Measurements from ENCODE around the gene ACSS3.

DNA sequence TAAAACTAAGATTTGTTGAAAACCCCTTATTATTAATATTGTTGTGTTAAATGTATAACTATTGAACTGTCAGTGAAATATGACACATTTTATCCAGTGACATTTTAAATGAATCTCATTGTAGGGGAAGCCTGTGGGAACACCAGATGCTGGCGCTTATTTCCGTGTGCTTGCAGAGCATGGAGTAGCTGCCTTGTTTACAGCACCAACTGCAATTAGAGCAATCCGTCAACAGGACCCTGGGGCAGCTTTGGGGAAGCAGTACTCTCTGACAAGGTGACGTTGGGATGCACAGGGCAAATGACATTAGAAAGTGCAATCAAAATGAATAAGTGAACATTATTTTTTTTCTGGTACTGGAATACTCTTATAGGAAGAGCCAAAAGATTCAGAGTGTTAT lies 96.8 kb downstream of the ACSS3 start:
- TF ChIP-seq, protein P1, sequence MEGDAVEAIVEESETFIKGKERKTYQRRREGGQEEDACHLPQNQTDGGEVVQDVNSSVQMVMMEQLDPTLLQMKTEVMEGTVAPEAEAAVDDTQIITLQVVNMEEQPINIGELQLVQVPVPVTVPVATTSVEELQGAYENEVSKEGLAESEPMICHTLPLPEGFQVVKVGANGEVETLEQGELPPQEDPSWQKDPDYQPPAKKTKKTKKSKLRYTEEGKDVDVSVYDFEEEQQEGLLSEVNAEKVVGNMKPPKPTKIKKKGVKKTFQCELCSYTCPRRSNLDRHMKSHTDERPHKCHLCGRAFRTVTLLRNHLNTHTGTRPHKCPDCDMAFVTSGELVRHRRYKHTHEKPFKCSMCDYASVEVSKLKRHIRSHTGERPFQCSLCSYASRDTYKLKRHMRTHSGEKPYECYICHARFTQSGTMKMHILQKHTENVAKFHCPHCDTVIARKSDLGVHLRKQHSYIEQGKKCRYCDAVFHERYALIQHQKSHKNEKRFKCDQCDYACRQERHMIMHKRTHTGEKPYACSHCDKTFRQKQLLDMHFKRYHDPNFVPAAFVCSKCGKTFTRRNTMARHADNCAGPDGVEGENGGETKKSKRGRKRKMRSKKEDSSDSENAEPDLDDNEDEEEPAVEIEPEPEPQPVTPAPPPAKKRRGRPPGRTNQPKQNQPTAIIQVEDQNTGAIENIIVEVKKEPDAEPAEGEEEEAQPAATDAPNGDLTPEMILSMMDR (IDR thresholded peaks at IDR 0.05 in 4 of 5, conservative IDR thresholded peaks at IDR 0.05 in 1 of 5), result no peak
- TF ChIP-seq POLR2A (IDR thresholded peaks at IDR 0.05), result no peak
